ENCODE results near the gene TPCN1.

Gene TPCN1

GRCh38 chr12:113320401-113320800, 99.1 kb downstream of the TPCN1 start:
- no peaks in the 10 kb centered on the region for H3K9me3 ChIP-seq (ENCODE audit: control insufficient read depth, low read length)
- no peak for DNase-seq (ENCODE audit: low read depth)
- no peaks in the 10 kb centered on the region for H3K27me3 ChIP-seq (replicated peaks; ENCODE audit: control insufficient read depth, insufficient read depth, low read length)
- no peaks in the 10 kb centered on the region for H3K4me1 ChIP-seq (ENCODE audit: control insufficient read depth, insufficient read depth, low read length)
- H3K36me3 ChIP-seq (ENCODE audit: control insufficient read depth, insufficient read depth, low read length, severe bottlenecking), result peaks cover 24% of the 10 kb centered on the region
- H3K9ac ChIP-seq (ENCODE audit: low read length), result no peak overlapping the region
- no peak overlapping the region for H3K4me3 ChIP-seq (ENCODE audit: low read length)

GRCh38 chr12:113322343-113322742, 101.1 kb downstream of the TPCN1 start:
- H3K36me3 ChIP-seq (ENCODE audit: control insufficient read depth, insufficient read depth, low read length, severe bottlenecking), result peaks cover 22% of the 10 kb centered on the region
- H3K4me3 ChIP-seq (ENCODE audit: low read length), result no peak overlapping the region
- no peak overlapping the region for H3K9ac ChIP-seq (ENCODE audit: low read length)
- H3K27me3 ChIP-seq (replicated peaks; ENCODE audit: control insufficient read depth, insufficient read depth, low read length), result no peaks in the 10 kb centered on the region
- DNase-seq (ENCODE audit: low read depth), result peak; percentile 43
- H3K9me3 ChIP-seq (ENCODE audit: control insufficient read depth, low read length), result no peaks in the 10 kb centered on the region
- peaks cover 15% of the 10 kb centered on the region for H3K4me1 ChIP-seq (ENCODE audit: control insufficient read depth, insufficient read depth, low read length)

- Histone ChIP-seq H3K9ac (ENCODE audit: low read length) (peak overlapping the region; percentile 49), H3K27me3 (replicated peaks; ENCODE audit: control insufficient read depth, insufficient read depth, low read length) (no peaks in the 10 kb centered on the region), H3K9me3 (ENCODE audit: control insufficient read depth, low read length) (no peaks in the 10 kb centered on the region), H3K36me3 (ENCODE audit: control insufficient read depth, insufficient read depth, low read length, severe bottlenecking) (peaks cover 2% of the 10 kb centered on the region), H3K4me1 (ENCODE audit: control insufficient read depth, insufficient read depth, low read length) (peaks cover 15% of the 10 kb centered on the region), H3K4me3 (ENCODE audit: low read length) (no peak overlapping the region)
- DNase-seq (ENCODE audit: low read depth), result peak; percentile 61
Measured at GRCh38 chr12:113325916-113326315, 104.7 kb downstream of the TPCN1 start.

- H3K9me3 ChIP-seq (ENCODE audit: control insufficient read depth, low read length), result no peaks in the 10 kb centered on the region
Measured at GRCh38 chr12:113326775-113327395, 105.6 kb downstream of the TPCN1 start.

GRCh38 chr12:113328368-113328889, 107.2 kb downstream of the TPCN1 start:
- Histone ChIP-seq H3K36me3 (ENCODE audit: control insufficient read depth, insufficient read depth, low read length, severe bottlenecking) (peaks cover 3% of the 10 kb centered on the region), H3K9me3 (ENCODE audit: control insufficient read depth, low read length) (no peaks in the 10 kb centered on the region), H3K9ac (ENCODE audit: low read length) (no peak overlapping the region), H3K27me3 (replicated peaks; ENCODE audit: control insufficient read depth, insufficient read depth, low read length) (no peaks in the 10 kb centered on the region), H3K4me3 (ENCODE audit: low read length) (no peak overlapping the region), H3K4me1 (ENCODE audit: control insufficient read depth, insufficient read depth, low read length) (peaks cover 15% of the 10 kb centered on the region)
- DNase-seq (ENCODE audit: low read depth), result no peak

More at GRCh38 chr12:113326775-113327395, 105.6 kb downstream of the TPCN1 start:
- peaks cover 15% of the 10 kb centered on the region for H3K4me1 ChIP-seq (ENCODE audit: control insufficient read depth, insufficient read depth, low read length)
- H3K27me3 ChIP-seq (replicated peaks; ENCODE audit: control insufficient read depth, insufficient read depth, low read length), result no peaks in the 10 kb centered on the region
- DNase-seq (ENCODE audit: low read depth), result no peak
- no peak overlapping the region for H3K4me3 ChIP-seq (ENCODE audit: low read length)
- peak overlapping the region; percentile 49 for H3K9ac ChIP-seq (ENCODE audit: low read length)
- H3K36me3 ChIP-seq (ENCODE audit: control insufficient read depth, insufficient read depth, low read length, severe bottlenecking), result peaks cover under 1% of the 10 kb centered on the region

- H3K9me3 ChIP-seq (ENCODE audit: control insufficient read depth, low read length), result no peaks in the 10 kb centered on the region
- no peaks in the 10 kb centered on the region for H3K27me3 ChIP-seq (replicated peaks; ENCODE audit: control insufficient read depth, insufficient read depth, low read length)
- H3K4me3 ChIP-seq (ENCODE audit: low read length), result no peak overlapping the region
- peaks cover 3% of the 10 kb centered on the region for H3K36me3 ChIP-seq (ENCODE audit: control insufficient read depth, insufficient read depth, low read length, severe bottlenecking)
- H3K9ac ChIP-seq (ENCODE audit: low read length), result no peak overlapping the region
- peaks cover 20% of the 10 kb centered on the region for H3K4me1 ChIP-seq (ENCODE audit: control insufficient read depth, insufficient read depth, low read length)
- no peak for DNase-seq (ENCODE audit: low read depth)
Measured at GRCh38 chr12:113329022-113329790, 107.9 kb downstream of the TPCN1 start.

- Histone ChIP-seq H3K27me3 (replicated peaks; ENCODE audit: control insufficient read depth, insufficient read depth, low read length) (no peaks in the 10 kb centered on the region), H3K36me3 (ENCODE audit: control insufficient read depth, insufficient read depth, low read length, severe bottlenecking) (peaks cover 3% of the 10 kb centered on the region), H3K9ac (ENCODE audit: low read length) (no peak overlapping the region), H3K9me3 (ENCODE audit: control insufficient read depth, low read length) (no peaks in the 10 kb centered on the region), H3K4me1 (ENCODE audit: control insufficient read depth, insufficient read depth, low read length) (peaks cover 25% of the 10 kb centered on the region), H3K4me3 (ENCODE audit: low read length) (no peak overlapping the region)
- DNase-seq (ENCODE audit: low read depth), result no peak
Measured at GRCh38 chr12:113329791-113330417, 108.6 kb downstream of the TPCN1 start.

- Histone ChIP-seq H3K9ac (ENCODE audit: low read length) (no peak overlapping the region), H3K4me1 (ENCODE audit: control insufficient read depth, insufficient read depth, low read length) (peaks cover 25% of the 10 kb centered on the region), H3K27me3 (replicated peaks; ENCODE audit: control insufficient read depth, insufficient read depth, low read length) (no peaks in the 10 kb centered on the region), H3K36me3 (ENCODE audit: control insufficient read depth, insufficient read depth, low read length, severe bottlenecking) (peaks cover 3% of the 10 kb centered on the region), H3K4me3 (ENCODE audit: low read length) (no peak overlapping the region), H3K9me3 (ENCODE audit: control insufficient read depth, low read length) (no peaks in the 10 kb centered on the region)
- DNase-seq (ENCODE audit: low read depth), result no peak
Measured at GRCh38 chr12:113330505-113330904, 109.2 kb downstream of the TPCN1 start.

GRCh38 chr12:113332688-113333417, 111.6 kb downstream of the TPCN1 start:
- Histone ChIP-seq H3K4me3 (ENCODE audit: low read length) (no peak overlapping the region), H3K4me1 (ENCODE audit: control insufficient read depth, insufficient read depth, low read length) (peaks cover 10% of the 10 kb centered on the region), H3K9me3 (ENCODE audit: control insufficient read depth, low read length) (no peaks in the 10 kb centered on the region), H3K36me3 (ENCODE audit: control insufficient read depth, insufficient read depth, low read length, severe bottlenecking) (peaks cover 3% of the 10 kb centered on the region), H3K9ac (ENCODE audit: low read length) (no peak overlapping the region), H3K27me3 (replicated peaks; ENCODE audit: control insufficient read depth, insufficient read depth, low read length) (no peaks in the 10 kb centered on the region)
- DNase-seq (ENCODE audit: low read depth), result no peak

- H3K9me3 ChIP-seq (ENCODE audit: control insufficient read depth, low read length), result no peaks in the 10 kb centered on the region
- no peak for DNase-seq (ENCODE audit: low read depth)
- no peak overlapping the region for H3K4me3 ChIP-seq (ENCODE audit: low read length)
- peaks cover 3% of the 10 kb centered on the region for H3K36me3 ChIP-seq (ENCODE audit: control insufficient read depth, insufficient read depth, low read length, severe bottlenecking)
- peaks cover 10% of the 10 kb centered on the region for H3K4me1 ChIP-seq (ENCODE audit: control insufficient read depth, insufficient read depth, low read length)
- H3K9ac ChIP-seq (ENCODE audit: low read length), result no peak overlapping the region
- no peaks in the 10 kb centered on the region for H3K27me3 ChIP-seq (replicated peaks; ENCODE audit: control insufficient read depth, insufficient read depth, low read length)
Measured at GRCh38 chr12:113333418-113333750, 112.1 kb downstream of the TPCN1 start.

Data from adipocyte (in vitro differentiated cells).